Colonic mucosa (tissue), 4 donors: ENCODE results near the gene CLSTN1. TPM values are rescaled to one million over a fixed set of nuclear protein-coding genes. Genes with fewer than 3 reads are reported as not detected.

ENCODE experiments used
- DNase-seq: peaks from one replicate; pipeline ENCODE4 v3.0.0-alpha.2; 2020
- H3K27ac ChIP-seq: fragments of 200-600 bp; one replicate; pipeline ENCODE4 v1.8.0; 2021
- H3K27me3 ChIP-seq: fragments of 200-600 bp; one replicate; pipeline ENCODE4 v1.8.0; 2021
- H3K36me3 ChIP-seq: fragments of 200-600 bp; one replicate; pipeline ENCODE4 v1.8.0; 2021
- H3K4me1 ChIP-seq: fragments of 200-600 bp; one replicate; pipeline ENCODE4 v1.8.0; 2021; ENCODE audit warnings: mild to moderate bottlenecking
- H3K4me3 ChIP-seq: fragments of 200-600 bp; one replicate; pipeline ENCODE4 v1.8.0; 2021
- H3K9ac ChIP-seq, 2 donors: one replicate each; pipeline ENCODE4 v1.7.0; 2013; ENCODE audit warnings: control low read depth in 2 of 2, low read depth in 2 of 2, low read length in 2 of 2
- H3K9me3 ChIP-seq: fragments of 200-600 bp; one replicate; pipeline ENCODE4 v1.8.0; 2021
- CTCF ChIP-seq: fragments of 200-600 bp; IDR thresholded peaks from one replicate; pipeline ENCODE4 v1.8.0; 2022; ENCODE audit warnings: antibody characterized with exemption, mild to moderate bottlenecking
- intact Hi-C: fragments of 100-400 bp; cut with DNase I; formaldehyde crosslinking; loops from one replicate; pipeline ENCODE4 v1.14.1; 2022
- total RNA-seq, 2 donors: library from RNA; stranded (reverse); fragmentation: NEBNext Ultra II Directional in 1 of 2; extraction: Animal tissue kit (Norgen Biotek cat#: 25700) in 1 of 2; gene quantifications; one replicate each; pipeline ENCODE4 v1.2.1, GENCODE V29; 2021
- donor health status: healthy.
- donor health status: DM: no; HTN: no; CAD: no.
- donor health status: DM: no; HTN: no; CAD: no.

Gene CLSTN1
- total RNA-seq, 2 donors from 2014 or later: 215 to 226 TPM

GRCh38 chr1:9826087-9826486, 2.3 kb upstream of the CLSTN1 start:
- Histone ChIP-seq H3K36me3 (no peaks in the 10 kb centered on the region), H3K4me1 (peaks cover 12% of the 10 kb centered on the region), H3K27ac (peak overlapping the region; percentile 97), H3K27me3 (no peaks in the 10 kb centered on the region), H3K9ac (peak overlapping the region in 1 of 2 donors; percentile 35), H3K4me3 (no peak overlapping the region), H3K9me3 (no peaks in the 10 kb centered on the region)
- intact Hi-C loops: no loop called here
- no peak for DNase-seq
- no peak for TF ChIP-seq CTCF

- Histone ChIP-seq H3K4me1 (peaks cover 16% of the 10 kb centered on the region), H3K27me3 (no peaks in the 10 kb centered on the region), H3K9ac (peak overlapping the region in 1 of 2 donors; percentile 79), H3K36me3 (no peaks in the 10 kb centered on the region), H3K9me3 (no peaks in the 10 kb centered on the region), H3K4me3 (no peak overlapping the region), H3K27ac (peak overlapping the region; percentile 97)
- no peak for TF ChIP-seq CTCF
- peak; percentile 94 for DNase-seq
- intact Hi-C loops: no loop called here
These were observed 1.6 kb upstream of the CLSTN1 start for GRCh38 chr1:9825093-9826074.

- H3K27ac ChIP-seq: peak overlapping the region; percentile 97
- intact Hi-C loops: no loop called here
- H3K4me1 ChIP-seq: peaks cover 18% of the 10 kb centered on the region
- no peaks in the 10 kb centered on the region for H3K27me3 ChIP-seq
- no peak for DNase-seq
- H3K9ac ChIP-seq: peak overlapping the region in 1 of 2 donors; percentile 79
- peak overlapping the region; percentile 51 for H3K4me3 ChIP-seq
- no peaks in the 10 kb centered on the region for H3K36me3 ChIP-seq
- no peak for TF ChIP-seq CTCF
- H3K9me3 ChIP-seq: no peaks in the 10 kb centered on the region
These were observed 931 bp upstream of the CLSTN1 start for GRCh38 chr1:9824702-9825089.

GRCh38 chr1:9823693-9823942, 147 bp downstream of the CLSTN1 start:
- Histone ChIP-seq H3K9me3 (no peaks in the 10 kb centered on the region), H3K9ac (peak overlapping the region in 1 of 2 donors; percentile 93), H3K27me3 (no peaks in the 10 kb centered on the region), H3K4me3 (peak overlapping the region; percentile 86), H3K4me1 (peaks cover 18% of the 10 kb centered on the region), H3K36me3 (no peaks in the 10 kb centered on the region), H3K27ac (peak overlapping the region; percentile 78)
- intact Hi-C loops: no loop called here
- no peak for DNase-seq
- no peak for TF ChIP-seq CTCF

- peaks cover 18% of the 10 kb centered on the region for H3K4me1 ChIP-seq
- intact Hi-C loops: no loop called here
These were observed 670 bp downstream of the CLSTN1 start for GRCh38 chr1:9822897-9823692.

More at GRCh38 chr1:9822897-9823692, 670 bp downstream of the CLSTN1 start:
- DNase-seq: peak; percentile 49
- Histone ChIP-seq H3K9me3 (no peaks in the 10 kb centered on the region), H3K36me3 (no peaks in the 10 kb centered on the region), H3K9ac (peak overlapping the region; percentile 93 to 96), H3K27ac (peak overlapping the region; percentile 78), H3K27me3 (no peaks in the 10 kb centered on the region), H3K4me3 (peak overlapping the region; percentile 86)
- no peak for TF ChIP-seq CTCF
